GM23338 (cell line): ENCODE results near the gene CCNB1IP1. TPM values are rescaled to one million over a fixed set of nuclear protein-coding genes. Genes with fewer than 3 reads are reported as not detected.

Experiments
- ATAC-seq: fragments of 200-7000 bp; cut with Tn5 transposase; 3 replicates; pipeline ENCODE4 v1.9.1; 2020
- DNase-seq: peaks from one replicate; pipeline ENCODE4 v3.0.0-alpha.2; 2015; ENCODE audit warnings: low spot score
- H2AFZ ChIP-seq: fragments of 200-600 bp; sonication (generic); 2 replicates; pipeline ENCODE4 v1.8.0; 2016; ENCODE audit warnings: antibody characterized with exemption, mild to moderate bottlenecking, moderate library complexity
- H3F3A ChIP-seq: fragments of 200-600 bp; sonication (generic); replicated peaks from 2 replicates; pipeline ENCODE4 v1.8.0; 2017; ENCODE audit warnings: antibody characterized with exemption, mixed run types, low read depth
- H3K27ac ChIP-seq: fragments of 200-600 bp; sonication (generic); 2 replicates; pipeline ENCODE4 v1.6.1; 2016; ENCODE audit warnings: low read depth
- H3K27me3 ChIP-seq: fragments of 200-600 bp; sonication (generic); 2 replicates; pipeline ENCODE4 v1.8.0; 2016; ENCODE audit warnings: mild to moderate bottlenecking, mixed run types, moderate library complexity; ENCODE audit not compliant: insufficient read depth
- H3K36me3 ChIP-seq: fragments of 200-600 bp; sonication (generic); 2 replicates; pipeline ENCODE4 v1.8.0; 2016; ENCODE audit warnings: mild to moderate bottlenecking; ENCODE audit not compliant: insufficient read depth
- H3K4me1 ChIP-seq: fragments of 200-600 bp; sonication (generic); 2 replicates; pipeline ENCODE4 v1.8.0; 2016; ENCODE audit warnings: mild to moderate bottlenecking, moderate library complexity; ENCODE audit not compliant: insufficient read depth
- H3K4me2 ChIP-seq: fragments of 200-600 bp; sonication (generic); 2 replicates; pipeline ENCODE4 v1.7.1; 2017; ENCODE audit warnings: mixed run types
- H3K4me3 ChIP-seq: fragments of 200-600 bp; sonication (generic); 2 replicates; pipeline ENCODE4 v1.6.1; 2016; ENCODE audit warnings: mixed run types
- H3K79me2 ChIP-seq: fragments of 200-600 bp; sonication (generic); replicated peaks from 2 replicates; pipeline ENCODE4 v1.8.0; 2017; ENCODE audit warnings: mild to moderate bottlenecking; ENCODE audit not compliant: insufficient read depth
- H3K9me2 ChIP-seq: fragments of 200-600 bp; sonication (generic); 2 replicates; pipeline ENCODE4 v1.8.0; 2017; ENCODE audit not compliant: insufficient read depth
- H4K20me1 ChIP-seq: fragments of 200-600 bp; sonication (generic); replicated peaks from 2 replicates; pipeline ENCODE4 v1.8.0; 2017; ENCODE audit warnings: mild to moderate bottlenecking; ENCODE audit not compliant: insufficient read depth
- H3K27ac Mint-ChIP-seq: 2 replicates; pipeline ENCODE4 v1.8.0; 2020; ENCODE audit warnings: inconsistent platforms, mild to moderate bottlenecking, moderate library complexity, mixed read lengths
- H3K27me3 Mint-ChIP-seq: 3 replicates; pipeline ENCODE4 v1.8.0; 2022; ENCODE audit warnings: low read depth, mild to moderate bottlenecking, moderate library complexity, mixed read lengths, inconsistent platforms; ENCODE audit not compliant: insufficient read depth, poor library complexity
- H3K36me3 Mint-ChIP-seq: 3 replicates; pipeline ENCODE4 v1.8.0; 2021; ENCODE audit warnings: low read depth, mild to moderate bottlenecking, inconsistent platforms, moderate library complexity, mixed read lengths
- H3K4me1 Mint-ChIP-seq: 3 replicates; pipeline ENCODE4 v1.8.0; 2020; ENCODE audit warnings: mild to moderate bottlenecking, inconsistent platforms, mixed read lengths
- H3K4me3 Mint-ChIP-seq: 3 replicates; pipeline ENCODE4 v1.8.0; 2021; ENCODE audit warnings: moderate library complexity, mild to moderate bottlenecking, inconsistent platforms, mixed read lengths
- H3K9me3 Mint-ChIP-seq: 3 replicates; pipeline ENCODE4 v1.8.0; 2020; ENCODE audit warnings: moderate library complexity, mild to moderate bottlenecking, inconsistent platforms, mixed read lengths
- CTCF ChIP-seq, 2 experiments: fragments of 200-600 bp in 1 of 2; sonication (generic) in 1 of 2; conservative IDR thresholded peaks; 2 replicates each; pipeline versions ENCODE4 v1.5.1 to v1.6.1; 2016 to 2017; ENCODE audit warnings: antibody characterized with exemption in 2 of 2, low read depth in 2 of 2, mild to moderate bottlenecking in 2 of 2, moderate library complexity in 1 of 2
- NANOG ChIP-seq: IDR thresholded peaks from 2 replicates; pipeline ENCODE4 v1.6.1; 2016; ENCODE audit warnings: antibody characterized with exemption, borderline replicate concordance
- ZNF114 ChIP-seq: fragments of 250-450 bp; sonication (Bioruptor Pico); IDR thresholded peaks from 2 replicates; pipeline ENCODE4 v1.5.0; 2020; ENCODE audit warnings: mild to moderate bottlenecking, moderate library complexity
- ZNF331 ChIP-seq: fragments of 250-450 bp; sonication (Bioruptor Pico); IDR thresholded peaks from 2 replicates; pipeline ENCODE4 v1.5.0; 2020; ENCODE audit warnings: low read depth, mild to moderate bottlenecking, moderate library complexity
- ZNF462 ChIP-seq: fragments of 250-450 bp; sonication (Bioruptor Pico); IDR thresholded peaks from 2 replicates; pipeline ENCODE4 v1.5.0; 2020; ENCODE audit warnings: mild to moderate bottlenecking, moderate library complexity
- polyA plus RNA-seq: library from polyadenylated mRNA; unstranded; fragments of >200 nt; fragmentation: Nextera tagmentation; extraction: Ambion mirVana; gene quantifications from 2 replicates; pipeline ENCODE4 v1.2.1, GENCODE V29; 2016
- total RNA-seq: library from RNA; depleted of rRNA; stranded (reverse); fragments of >200 nt; shearing (Covaris generic); gene quantifications from 2 replicates; pipeline ENCODE4 v1.2.3, GENCODE V29; 2014
- TF ChIP-seq, protein P1 (sequence below): IDR thresholded peaks from 2 replicates; pipeline ENCODE4 v1.6.1; 2016; ENCODE audit warnings: antibody characterized with exemption
- TF ChIP-seq, protein P2 (sequence below): IDR thresholded peaks from one replicate; pipeline ENCODE4 v1.6.1; 2018; ENCODE audit warnings: antibody characterized with exemption; ENCODE audit not compliant: unreplicated experiment

Gene CCNB1IP1
- total and polyA plus RNA-seq, 2 experiments from 2014 or later, result 108 to 254 TPM

DNA sequence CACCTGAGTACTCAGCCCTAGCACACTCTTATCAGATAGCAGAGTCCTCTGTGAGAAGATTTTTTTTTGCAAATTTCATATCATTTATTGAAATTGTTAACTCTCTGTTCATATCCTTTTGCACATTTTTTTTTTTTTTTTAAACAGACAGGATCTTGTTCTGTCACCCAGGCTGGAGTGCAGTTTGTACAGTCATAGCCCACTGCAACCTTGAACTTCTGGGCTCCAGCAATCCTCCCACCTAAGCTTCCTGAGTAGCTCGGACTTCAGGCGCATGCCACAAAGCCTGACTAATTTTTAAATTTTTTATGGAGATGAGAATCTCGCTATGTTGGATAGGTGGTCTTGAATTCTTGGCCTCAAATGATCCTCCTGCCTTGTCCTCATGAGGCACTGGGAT, 14.7 kb upstream of the CCNB1IP1 start (continued):
- TF ChIP-seq ZNF462 (CRISPR knock-in tag) (no peak), CTCF (conservative IDR thresholded peaks at IDR 0.05; ENCODE audit: low read depth in 2 of 2) (no peak), ZNF114 (CRISPR knock-in tag) (no peak)

GRCh38 chr14:20346713-20347112, 13.6 kb upstream of the CCNB1IP1 start:
- peaks cover 6% of the 10 kb centered on the region for H3K27me3 Mint-ChIP-seq
- ATAC-seq (no peak), DNase-seq (no peak)
- H3K27me3 ChIP-seq, result no peaks in the 10 kb centered on the region
- H3K36me3 Mint-ChIP-seq, result peaks cover 60% of the 10 kb centered on the region
- H3K4me1 ChIP-seq, result peaks cover 6% of the 10 kb centered on the region
- no peaks in the 10 kb centered on the region for H3K9me2 ChIP-seq
- H3F3A ChIP-seq, result no peaks in the 10 kb centered on the region
- H3K79me2 ChIP-seq, result peaks cover 14% of the 10 kb centered on the region
- no peak overlapping the region for H3K27ac Mint-ChIP-seq
- H3K4me3 ChIP-seq, result no peak overlapping the region
- peaks cover 3% of the 10 kb centered on the region; the same call in 1 of the 3 replicates for H3K9me3 Mint-ChIP-seq
- H3K4me3 Mint-ChIP-seq, result no peak overlapping the region
- no peaks in the 10 kb centered on the region; the same call in 1 of the 2 replicates for H4K20me1 ChIP-seq
- H3K4me2 ChIP-seq, result no peak overlapping the region
- H3K36me3 ChIP-seq, result peaks cover 50% of the 10 kb centered on the region
- H3K27ac ChIP-seq, result no peak overlapping the region
- 0 out of 3 replicates have a peak, but pooled peaks cover 4% of the 10 kb centered on the region for H3K4me1 Mint-ChIP-seq
- no peak overlapping the region for H2AFZ ChIP-seq
- TF ChIP-seq NANOG (no peak), ZNF331 (CRISPR knock-in tag) (no peak)
- TF ChIP-seq, protein P1, sequence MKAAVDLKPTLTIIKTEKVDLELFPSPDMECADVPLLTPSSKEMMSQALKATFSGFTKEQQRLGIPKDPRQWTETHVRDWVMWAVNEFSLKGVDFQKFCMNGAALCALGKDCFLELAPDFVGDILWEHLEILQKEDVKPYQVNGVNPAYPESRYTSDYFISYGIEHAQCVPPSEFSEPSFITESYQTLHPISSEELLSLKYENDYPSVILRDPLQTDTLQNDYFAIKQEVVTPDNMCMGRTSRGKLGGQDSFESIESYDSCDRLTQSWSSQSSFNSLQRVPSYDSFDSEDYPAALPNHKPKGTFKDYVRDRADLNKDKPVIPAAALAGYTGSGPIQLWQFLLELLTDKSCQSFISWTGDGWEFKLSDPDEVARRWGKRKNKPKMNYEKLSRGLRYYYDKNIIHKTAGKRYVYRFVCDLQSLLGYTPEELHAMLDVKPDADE, result no peak
- TF ChIP-seq, protein P2, sequence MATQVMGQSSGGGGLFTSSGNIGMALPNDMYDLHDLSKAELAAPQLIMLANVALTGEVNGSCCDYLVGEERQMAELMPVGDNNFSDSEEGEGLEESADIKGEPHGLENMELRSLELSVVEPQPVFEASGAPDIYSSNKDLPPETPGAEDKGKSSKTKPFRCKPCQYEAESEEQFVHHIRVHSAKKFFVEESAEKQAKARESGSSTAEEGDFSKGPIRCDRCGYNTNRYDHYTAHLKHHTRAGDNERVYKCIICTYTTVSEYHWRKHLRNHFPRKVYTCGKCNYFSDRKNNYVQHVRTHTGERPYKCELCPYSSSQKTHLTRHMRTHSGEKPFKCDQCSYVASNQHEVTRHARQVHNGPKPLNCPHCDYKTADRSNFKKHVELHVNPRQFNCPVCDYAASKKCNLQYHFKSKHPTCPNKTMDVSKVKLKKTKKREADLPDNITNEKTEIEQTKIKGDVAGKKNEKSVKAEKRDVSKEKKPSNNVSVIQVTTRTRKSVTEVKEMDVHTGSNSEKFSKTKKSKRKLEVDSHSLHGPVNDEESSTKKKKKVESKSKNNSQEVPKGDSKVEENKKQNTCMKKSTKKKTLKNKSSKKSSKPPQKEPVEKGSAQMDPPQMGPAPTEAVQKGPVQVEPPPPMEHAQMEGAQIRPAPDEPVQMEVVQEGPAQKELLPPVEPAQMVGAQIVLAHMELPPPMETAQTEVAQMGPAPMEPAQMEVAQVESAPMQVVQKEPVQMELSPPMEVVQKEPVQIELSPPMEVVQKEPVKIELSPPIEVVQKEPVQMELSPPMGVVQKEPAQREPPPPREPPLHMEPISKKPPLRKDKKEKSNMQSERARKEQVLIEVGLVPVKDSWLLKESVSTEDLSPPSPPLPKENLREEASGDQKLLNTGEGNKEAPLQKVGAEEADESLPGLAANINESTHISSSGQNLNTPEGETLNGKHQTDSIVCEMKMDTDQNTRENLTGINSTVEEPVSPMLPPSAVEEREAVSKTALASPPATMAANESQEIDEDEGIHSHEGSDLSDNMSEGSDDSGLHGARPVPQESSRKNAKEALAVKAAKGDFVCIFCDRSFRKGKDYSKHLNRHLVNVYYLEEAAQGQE, result no peak
